Renal cortical epithelial cell (primary cell): ENCODE data around the gene TPSG1. TPM values are rescaled to one million over a fixed set of nuclear protein-coding genes. Genes with fewer than 3 reads are reported as not detected.
"Not testable (repeated sequence)": the region's sequence is repeated elsewhere in the genome, so short reads cannot be mapped to it uniquely, and the experiment has no call there.

Experiments
- DNase-seq: peaks from one replicate; pipeline ENCODE4 v3.0.0-alpha.2; 2011; ENCODE audit warnings: low read depth
- total RNA-seq: library from RNA; depleted of rRNA; stranded (reverse); fragments of >200 nt; gene quantifications from 2 replicates; pipeline ENCODE4 v1.2.3, GENCODE V29; 2014

The TPSG1 gene
- not detected in 2 replicates for total RNA-seq

GRCh38 chr16:1225051-1225451, at the start of gene TPSG1:
TSS of gene TPSG1 (minus strand) at chr16:1225268. CDS start at chr16:1225252, 16 bp downstream.
- no peak for DNase-seq

DNA sequence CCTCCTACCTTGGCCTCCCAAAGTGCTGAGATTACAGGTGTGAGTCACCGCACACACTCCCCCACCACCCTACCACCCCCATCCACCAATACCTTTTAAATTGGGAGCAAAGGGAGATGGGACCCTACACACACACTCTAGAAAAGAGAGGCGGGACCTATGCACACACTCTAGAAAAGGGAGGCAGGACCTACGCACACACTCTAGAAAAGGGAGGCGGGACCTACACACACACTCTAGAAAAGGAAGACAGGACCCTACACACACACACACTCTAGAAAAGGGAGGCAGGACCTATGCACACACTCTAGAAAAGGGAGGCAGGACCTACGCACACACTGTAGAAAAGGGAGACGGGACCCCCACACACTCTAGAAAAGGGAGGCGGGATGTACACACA, 49.7 kb upstream of the TPSG1 start:
- no peak for DNase-seq

GRCh38 chr16:1273816-1274215, 48.7 kb upstream of the TPSG1 start:
- no peak for DNase-seq

DNA sequence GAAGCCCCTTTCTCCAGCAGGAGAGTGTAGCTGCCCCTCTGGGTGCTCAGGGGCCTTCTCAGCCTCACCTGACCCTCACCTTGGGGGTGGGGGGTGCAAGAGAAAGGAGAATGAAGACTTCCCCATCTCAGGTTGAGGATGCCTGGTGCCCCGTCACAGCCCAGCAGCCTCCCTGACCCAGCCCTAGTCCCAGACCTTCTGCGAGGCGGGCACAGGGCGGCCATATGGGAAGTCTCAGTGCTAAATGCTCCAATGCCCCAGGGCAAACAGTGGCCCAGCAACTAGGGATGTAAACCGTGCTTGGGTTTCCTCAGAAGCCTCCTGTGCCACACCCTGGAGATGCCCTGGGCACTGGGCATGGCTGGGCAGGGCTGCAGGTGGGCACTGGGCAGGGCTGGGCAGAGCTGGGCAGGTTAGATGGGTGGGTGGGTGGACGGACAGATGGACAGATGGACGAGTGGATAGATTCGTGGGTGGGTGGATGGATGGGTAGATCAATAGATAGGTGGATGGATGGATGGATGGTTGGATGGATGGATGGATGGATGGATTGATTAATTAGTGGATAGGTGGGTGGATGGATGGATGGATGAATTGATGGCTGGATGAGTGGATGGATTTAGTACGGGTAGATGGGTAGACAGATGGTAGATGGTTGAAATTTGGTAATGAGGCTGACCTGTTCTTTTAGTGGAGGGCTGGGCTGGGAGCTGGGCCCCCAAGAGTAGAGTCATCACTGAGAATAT, 47.6 kb upstream of the TPSG1 start:
- no peak for DNase-seq

- not testable (repeated sequence) for DNase-seq
Observed at GRCh38 chr16:1271724-1272413, 46.8 kb upstream of the TPSG1 start.

- DNase-seq: no peak
Observed at GRCh38 chr16:1271380-1271723, 46.3 kb upstream of the TPSG1 start.

GRCh38 chr16:1269418-1269817, 44.4 kb upstream of the TPSG1 start:
- DNase-seq: not testable (repeated sequence)

DNA sequence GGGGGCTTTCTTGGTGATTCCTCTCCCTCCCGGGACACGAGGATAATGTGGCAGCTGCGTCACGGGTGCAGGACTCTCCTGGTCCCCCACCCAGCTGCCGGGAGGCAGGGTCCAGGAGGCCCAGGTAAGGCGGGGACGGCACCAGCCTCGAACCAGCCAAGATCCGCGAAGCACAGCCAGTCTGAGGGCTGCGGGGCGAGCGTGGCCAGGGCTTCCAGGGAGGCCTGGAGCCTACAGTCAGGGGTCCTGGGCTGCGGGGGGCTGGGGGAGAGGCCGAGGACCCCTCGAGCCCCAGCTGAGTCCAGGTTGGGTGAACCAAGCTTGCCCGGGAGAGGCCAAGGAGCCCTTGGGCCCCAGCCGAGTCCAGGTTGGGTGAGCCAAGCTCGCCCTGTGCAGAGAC, 40.8 kb upstream of the TPSG1 start:
- DNase-seq: no peak

- no peak for DNase-seq
Observed at GRCh38 chr16:1265090-1265630, 40.1 kb upstream of the TPSG1 start.

DNA sequence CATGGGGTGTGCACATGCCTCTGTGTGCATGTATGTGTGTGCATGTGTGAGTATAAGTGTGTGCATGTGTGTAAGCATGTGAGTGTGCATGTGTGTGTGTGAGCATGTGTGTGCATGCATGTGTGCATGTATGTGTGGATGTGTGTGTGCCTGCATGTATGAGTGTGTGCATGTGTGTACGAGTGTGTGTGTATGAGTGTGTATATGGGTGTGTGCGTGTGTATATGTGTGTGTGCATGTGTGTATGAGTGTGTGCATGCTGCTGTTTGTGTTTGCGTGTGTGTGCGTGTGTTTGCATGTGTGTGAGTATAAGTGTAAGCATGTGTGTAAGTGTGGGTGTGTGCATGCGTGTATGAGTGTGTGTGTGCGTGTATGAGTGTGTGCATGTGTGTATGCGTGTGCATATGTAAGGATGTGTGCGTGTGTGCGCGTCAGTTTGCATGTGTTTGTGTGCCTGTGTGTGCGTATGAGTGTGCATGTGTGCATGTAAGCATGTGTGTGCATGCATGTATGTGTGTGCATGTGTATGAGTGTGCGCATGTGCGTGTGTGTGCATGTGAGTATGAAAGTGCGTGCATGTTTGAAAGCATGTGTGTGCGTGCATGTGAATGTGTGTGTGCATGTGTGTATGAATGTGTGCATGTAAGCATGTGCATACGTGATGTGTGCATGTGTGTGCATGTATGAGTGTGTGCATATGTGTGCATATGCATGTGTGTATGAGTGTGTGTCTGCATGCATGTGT, 39.4 kb upstream of the TPSG1 start:
- DNase-seq: no peak

- DNase-seq: no peak
Observed at GRCh38 chr16:1263591-1264344, 38.7 kb upstream of the TPSG1 start.

DNA sequence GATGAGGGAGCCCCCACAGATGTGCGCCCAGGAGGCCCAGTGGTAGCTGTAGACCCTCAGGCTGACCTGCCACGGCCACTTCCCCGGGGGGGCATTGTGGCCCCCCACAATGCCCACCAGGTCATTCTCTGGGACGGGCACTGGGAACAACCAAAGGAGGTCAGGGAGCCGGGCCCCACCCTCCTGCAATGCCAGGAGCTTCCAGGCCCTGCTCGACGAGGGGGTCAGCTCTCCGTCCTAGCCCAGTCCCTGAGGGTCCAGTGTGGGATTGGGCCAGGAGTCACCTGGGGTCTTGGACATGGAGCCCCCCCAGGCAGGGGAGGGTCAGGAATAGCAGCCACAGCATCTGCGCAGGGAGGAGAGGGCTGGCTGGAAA, 37.8 kb upstream of the TPSG1 start:
- no peak for DNase-seq

GRCh38 chr16:1262210-1262845, 37.3 kb upstream of the TPSG1 start:
- no peak for DNase-seq

DNA sequence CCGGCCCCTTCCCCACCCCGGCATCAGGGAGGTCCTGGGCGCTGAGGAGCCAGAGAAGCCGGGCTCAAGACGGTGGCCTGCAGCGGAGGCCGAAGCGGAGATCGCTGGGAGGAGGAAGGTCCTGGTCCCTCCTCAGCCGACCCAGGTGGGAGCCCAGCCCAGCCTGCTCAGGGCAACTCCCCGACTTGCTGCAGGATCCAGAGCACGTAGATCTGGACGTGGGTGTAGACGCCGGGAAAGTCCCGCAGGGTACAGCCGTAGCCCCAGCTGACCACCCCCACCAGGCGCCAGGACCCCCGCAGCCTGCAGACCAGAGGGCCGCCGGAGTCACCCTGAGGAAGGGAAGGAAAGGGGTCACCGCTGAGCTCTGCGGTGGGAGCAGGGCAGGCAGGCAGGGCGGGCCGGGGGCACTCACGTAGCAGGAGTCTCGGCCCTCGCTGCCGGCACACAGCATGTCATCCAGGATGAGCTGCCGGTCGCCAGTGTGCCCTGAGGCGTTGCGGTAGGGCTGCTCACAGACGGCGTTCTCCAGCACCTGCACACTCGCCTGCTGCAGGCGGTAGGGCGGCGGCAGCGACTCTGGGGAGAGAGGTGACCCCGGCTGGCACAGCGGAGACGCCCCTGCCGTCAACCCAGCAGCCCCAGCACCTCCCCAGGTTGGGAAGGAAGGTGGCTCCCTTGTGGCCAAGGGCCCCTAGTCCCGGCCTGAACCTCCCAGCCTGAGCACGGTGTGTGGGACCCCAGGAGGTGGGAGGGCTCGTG, 36.2 kb upstream of the TPSG1 start:
- DNase-seq: no peak

DNA sequence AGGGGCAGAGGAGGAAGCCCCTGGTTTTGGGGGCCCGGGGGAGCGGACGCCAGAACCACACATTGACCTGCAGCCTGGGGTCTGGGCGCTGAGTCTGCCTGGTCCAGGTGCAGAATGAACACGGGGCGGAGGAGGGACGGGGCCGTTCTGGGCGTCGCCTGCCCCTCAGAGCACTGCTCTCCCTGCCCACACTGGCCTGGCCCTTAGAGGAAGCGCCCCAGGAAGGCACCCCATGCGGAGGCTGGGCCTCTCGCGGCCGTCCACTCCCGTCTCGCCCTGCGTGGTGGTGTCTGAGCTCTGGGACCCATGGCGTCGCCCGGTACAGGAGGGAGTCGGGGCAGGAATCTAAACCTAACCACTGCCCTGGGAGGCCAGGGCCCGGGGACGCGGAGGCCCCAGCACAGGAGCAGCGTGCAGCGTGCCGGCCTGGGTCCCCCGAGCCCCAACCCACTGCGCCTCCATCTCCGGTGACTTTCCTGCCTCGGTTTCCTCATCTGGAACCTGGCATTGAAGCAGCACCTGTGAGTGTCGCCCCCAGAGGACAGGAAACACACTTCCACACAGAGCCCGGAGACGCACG, 35.1 kb upstream of the TPSG1 start:
- no peak for DNase-seq

DNA sequence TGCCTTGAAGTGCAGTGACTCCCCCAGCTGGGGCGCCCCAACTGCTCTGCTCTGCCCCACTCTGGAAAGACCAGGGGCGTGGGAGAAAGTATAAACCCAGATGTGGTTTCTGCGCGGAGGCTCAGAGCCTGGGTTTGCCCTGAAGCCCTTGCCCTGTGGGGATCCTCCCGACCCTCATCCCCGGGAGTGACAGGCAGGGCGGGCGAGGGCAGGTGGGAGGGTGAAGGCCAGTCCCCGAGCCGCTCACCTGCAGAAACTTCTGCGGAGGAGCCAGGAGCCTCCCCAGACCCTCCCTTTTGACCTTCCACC, 34.6 kb upstream of the TPSG1 start:
- DNase-seq: no peak

GRCh38 chr16:1258906-1259759, 34.1 kb upstream of the TPSG1 start:
- no peak for DNase-seq

DNA sequence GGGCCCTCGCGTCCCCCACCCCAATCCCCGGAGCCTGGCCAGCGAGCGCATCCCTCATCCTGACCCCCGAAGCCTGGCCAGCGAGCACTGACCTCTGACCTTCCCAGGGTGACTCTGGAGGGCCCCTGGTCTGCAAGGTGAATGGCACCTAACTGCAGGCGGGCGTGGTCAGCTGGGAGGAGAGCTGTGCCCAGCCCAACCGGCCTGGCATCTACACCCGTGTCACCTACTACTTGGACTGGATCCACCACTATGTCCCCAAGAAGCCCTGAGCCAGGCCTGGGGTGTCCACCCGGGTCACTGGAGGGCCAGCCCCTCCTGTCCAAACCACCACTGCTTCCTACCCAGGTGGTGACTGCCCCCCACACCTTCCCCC, 33.1 kb upstream of the TPSG1 start:
- DNase-seq: no peak

DNA sequence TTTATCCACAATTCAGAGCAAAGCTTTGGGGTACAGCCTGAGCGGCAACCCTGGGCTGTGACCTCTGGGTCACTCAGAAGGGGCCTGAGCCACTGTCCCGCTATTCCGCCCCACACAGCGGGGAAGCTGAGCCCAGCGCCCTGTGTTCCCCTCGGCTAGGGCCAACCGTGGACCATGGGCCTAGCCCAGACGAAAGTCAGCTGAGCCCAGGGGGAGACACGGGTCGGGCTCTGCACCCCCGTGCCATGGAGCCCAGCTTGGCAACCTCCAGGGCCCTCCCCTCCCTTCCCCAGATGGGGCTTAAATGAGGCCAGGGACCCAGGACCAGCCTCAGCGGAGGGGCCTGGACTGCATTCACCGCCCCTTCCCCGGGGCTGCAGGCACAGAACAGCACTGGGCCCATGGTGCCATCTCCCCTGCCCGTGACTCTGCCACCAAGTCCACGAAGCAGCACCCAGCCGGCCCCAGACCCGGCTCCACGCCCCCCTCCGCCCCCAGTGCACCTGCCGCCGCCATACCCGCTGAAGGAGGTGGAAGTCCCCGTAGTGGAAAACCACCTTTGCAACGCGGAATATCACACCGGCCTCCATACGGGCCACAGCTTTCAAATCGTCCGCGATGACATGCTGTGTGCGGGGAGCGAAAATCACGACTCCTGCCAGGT, 32.6 kb upstream of the TPSG1 start:
- no peak for DNase-seq
